Urothelium cell line (cell line): Measurements from ENCODE around the gene DLD.
"Not testable (repeated sequence)": the region's sequence is repeated elsewhere in the genome, so short reads cannot be mapped to it uniquely, and the experiment has no call there.

Source experiments
- DNase-seq: peaks from one replicate; pipeline ENCODE4 v3.0.0; 2011; ENCODE audit warnings: low spot score, mixed read lengths
- FAIRE-seq: peaks from 2 replicates; lab custom pipeline; 2011; peaks lifted over from hg19 to GRCh38; lab: Jason Lieb, UNC

The DLD gene

GRCh38 chr7:107911981-107912380 is 21.0 kb downstream of the DLD start:
- DNase-seq (no peak), FAIRE-seq (no peak)

DNA sequence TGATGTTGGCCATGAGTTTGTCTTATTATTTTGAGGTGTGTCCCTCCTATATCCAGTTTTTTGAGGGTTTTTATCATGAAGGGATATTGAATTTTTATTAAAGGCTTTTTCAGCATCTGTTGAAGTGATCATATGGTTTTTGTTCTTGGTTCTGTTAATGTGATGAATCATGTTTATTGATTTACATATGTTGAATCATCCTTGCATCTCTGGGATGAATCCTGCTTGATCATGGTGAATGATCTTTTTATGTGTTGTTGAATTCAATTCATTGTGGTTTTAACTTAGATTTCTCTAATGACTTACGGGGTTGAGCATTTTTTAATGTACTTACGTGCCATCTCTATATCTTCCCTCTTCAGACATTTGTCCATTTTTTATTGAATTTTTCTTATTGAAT is 22.9 kb downstream of the DLD start:
- FAIRE-seq = no peak
- DNase-seq = no peak

DNA sequence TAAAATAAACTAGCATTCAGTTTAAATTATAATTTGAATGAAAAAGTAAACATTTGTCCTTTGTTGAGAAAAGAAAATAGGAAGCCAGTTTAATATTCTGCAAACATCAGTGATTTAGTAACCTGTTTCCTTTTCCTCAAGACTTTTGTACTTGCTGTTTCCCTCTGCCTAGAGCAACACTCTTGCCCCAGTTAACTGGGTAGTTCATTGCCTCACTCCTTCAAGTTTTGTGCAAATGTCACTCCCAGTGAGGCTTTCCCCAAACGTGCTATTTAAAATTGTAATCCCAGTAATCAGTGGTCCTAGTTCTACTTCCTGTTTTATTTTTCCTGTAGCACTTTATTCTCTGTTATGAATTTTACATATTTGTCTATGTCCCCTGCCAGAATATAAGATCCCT is 23.8 kb downstream of the DLD start:
- DNase-seq = no peak
- FAIRE-seq = no peak

GRCh38 chr7:107915541-107915940 is 24.6 kb downstream of the DLD start:
- FAIRE-seq (no peak), DNase-seq (no peak)

- no peak for DNase-seq
- no peak for FAIRE-seq
Observed at GRCh38 chr7:107917763-107918651, 27.0 kb downstream of the DLD start.

- DNase-seq (no peak), FAIRE-seq (no peak)
Observed at GRCh38 chr7:107918948-107919347, 28.0 kb downstream of the DLD start.

DNA sequence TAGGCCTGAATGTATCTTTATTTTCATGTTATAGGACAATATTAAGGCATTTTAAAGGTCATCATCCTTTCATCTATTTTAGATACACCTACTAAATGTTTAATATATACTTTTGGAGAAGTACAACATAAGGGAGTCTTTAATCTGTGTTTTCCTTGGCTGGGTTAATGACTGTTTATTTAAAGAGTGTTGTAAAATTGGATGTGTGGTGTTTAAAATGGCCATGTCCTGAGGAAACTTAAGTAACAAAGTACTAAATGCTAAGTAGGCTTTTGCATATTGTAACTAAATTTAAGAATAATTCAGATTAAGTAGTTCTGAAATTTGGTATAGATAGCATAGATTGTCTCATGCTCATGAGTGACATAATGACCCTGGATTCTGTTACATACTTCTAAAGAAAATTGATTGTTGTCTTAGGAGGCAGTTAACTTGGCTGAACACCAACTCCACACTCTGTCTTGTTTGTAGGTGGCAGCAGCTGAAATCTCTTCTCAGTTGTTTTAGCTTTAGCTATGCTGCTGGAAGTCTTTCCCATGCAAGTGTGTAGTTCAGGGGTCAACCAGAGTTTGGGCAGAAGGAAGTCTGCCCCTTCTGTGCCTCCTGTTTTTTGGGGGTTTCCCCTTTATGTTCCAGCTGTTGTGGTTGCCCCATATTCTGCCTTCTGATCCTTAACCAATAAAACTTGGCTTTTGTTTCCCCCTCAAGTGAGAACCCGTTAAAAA is 29.2 kb downstream of the DLD start:
- DNase-seq (no peak), FAIRE-seq (no peak)

GRCh38 chr7:107921826-107922225 is 30.8 kb downstream of the DLD start:
- not testable (repeated sequence) for FAIRE-seq, DNase-seq

GRCh38 chr7:107922886-107923285 is 31.9 kb downstream of the DLD start:
- FAIRE-seq (no peak), DNase-seq (no peak)

DNA sequence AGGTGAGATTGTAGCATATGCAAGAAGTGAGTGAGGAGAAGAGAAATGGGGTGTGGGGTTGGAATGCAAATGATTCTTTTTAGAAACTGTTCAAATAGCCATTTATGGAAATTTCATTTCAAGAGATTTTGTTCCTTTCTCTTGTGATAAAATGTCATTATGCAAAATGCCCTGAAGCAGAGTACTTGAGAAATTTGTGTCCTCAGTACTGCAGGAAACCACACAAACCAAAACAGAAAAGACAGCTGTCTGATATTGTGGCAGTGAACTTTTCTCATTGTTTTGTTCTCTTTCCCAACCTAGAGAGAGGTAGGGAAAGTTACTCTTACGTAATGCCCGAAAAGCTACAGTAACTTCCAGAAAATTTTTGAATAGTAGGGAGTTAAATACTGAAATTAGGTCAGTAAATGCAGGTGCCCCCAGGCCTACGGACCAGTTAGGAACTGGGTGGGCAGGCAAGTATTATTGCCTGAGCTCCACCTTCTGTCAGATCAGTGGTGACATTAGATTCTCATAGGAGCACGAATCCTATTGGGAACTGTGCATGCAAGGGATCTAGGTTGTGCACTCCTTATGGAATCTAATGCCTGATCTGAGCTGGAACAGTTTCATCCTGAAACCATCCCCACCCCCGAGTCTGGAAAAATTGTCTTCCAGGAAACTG is 34.0 kb downstream of the DLD start:
- DNase-seq (no peak), FAIRE-seq (no peak)

DNA sequence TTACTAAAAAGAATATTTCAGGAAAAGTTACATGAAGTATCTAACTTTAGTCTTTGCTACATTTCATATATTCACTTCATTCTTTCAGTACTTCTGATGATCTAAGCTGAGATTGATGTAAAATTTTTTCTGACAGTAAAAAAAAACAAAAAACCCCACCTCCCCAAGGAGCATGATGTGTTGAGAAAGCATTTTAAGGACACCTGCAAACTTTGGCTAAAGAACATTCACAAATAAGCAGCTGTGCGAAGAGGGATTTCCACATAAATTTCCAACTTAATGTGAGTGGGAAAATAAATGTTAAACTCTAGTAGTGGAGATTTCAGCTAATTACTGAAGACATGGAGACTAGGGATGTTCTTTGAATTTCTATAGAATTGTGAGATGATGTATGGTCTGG is 35.5 kb downstream of the DLD start:
- FAIRE-seq (no peak), DNase-seq (no peak)

DNA sequence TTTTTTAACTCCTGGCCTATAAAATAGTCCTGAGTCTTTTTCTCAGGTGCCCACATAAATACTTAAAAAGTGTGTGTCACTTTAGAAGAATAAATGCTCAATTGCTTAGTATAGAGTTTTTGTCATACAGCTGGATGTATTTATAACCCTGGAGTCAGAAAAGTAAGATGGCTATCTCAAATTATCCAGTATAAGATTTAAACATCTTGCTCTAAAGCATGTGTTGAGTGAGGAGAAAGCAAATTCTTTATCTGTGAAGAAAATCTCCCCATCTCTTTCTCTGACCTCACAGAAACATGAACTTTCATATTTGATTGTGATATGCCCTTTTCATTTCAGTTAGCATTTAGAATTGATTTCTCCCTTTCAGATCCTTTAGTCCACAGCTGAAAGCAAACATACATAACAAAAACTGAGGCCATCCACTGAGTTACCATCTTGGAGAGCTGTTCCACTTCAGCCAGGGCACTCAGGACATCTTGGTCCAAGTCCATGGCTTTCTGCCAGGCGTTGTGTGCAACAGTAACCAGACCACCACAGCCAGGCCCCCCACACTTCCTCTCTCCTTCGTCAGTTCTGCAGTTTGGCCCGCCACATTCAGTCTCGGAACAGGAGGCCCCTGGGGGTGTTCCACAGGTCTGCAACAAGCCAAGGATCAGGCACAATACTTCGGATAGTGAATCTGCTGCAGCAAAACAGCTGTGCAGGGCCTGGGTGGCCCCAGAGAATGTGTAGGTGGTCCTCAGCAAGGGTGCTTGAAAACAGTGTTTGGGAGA is 40.9 kb downstream of the DLD start:
- no peak for FAIRE-seq
- DNase-seq = no peak

DNA sequence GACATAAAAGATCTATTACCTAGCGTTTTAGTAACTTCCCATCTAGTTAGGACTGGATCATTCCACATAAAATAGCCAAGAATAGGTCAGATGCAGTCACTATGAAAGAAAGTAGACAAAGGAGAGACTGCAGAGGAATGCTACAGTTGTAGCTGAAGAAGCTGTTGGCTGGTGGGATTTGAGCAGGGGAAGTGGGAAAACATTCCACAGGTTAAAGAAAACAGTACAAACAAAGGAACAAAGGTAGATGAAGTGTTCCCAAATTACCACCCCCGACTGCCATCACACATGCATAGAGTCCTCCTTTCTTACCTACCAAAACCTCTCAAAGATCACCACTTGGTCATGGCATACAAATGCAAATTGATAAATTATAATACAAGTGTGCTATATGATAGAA is 41.8 kb downstream of the DLD start:
- DNase-seq (no peak), FAIRE-seq (no peak)

GRCh38 chr7:107933386-107934013 is 42.5 kb downstream of the DLD start:
- DNase-seq (no peak), FAIRE-seq (no peak)

GRCh38 chr7:107934991-107935770 is 44.2 kb downstream of the DLD start:
- FAIRE-seq (no peak), DNase-seq (no peak)

DNA sequence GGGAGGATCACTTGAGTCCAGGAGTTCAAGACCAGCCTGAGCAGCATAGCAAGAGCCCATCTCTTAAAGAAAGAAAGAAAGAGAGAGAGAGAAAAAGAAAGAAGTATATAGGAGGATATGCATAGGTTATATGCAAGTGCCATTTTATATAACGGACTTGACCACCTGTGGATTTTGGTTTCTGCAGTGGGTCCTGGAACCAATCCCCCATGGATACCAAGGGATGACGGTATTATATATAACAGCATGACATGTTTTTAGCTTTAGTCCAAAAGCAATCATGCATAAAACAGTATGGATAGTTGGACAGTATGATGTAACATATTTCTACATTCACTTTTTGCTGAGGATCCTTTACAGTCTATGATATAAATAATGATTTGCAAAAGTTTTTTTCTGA is 45.3 kb downstream of the DLD start:
- DNase-seq (no peak), FAIRE-seq (no peak)

DNA sequence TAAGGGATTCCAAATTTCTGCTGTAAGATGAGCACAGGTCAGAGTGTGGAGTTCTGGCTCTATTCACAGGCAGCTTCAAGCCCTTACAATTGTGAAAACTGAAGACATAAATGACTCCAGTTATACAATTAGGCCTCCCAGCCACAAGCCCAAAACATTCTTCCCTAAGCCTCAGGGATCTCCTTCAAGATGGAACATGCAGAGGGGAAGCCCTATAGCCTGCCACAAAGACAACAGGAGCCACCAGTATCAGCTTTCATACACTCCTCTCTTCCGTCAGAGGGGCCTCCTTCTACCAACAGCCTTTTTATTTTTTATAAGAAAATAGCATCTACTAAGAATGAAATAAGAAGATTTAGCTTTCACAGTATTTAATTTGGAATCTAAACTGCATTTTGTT is 46.5 kb downstream of the DLD start:
- no peak for DNase-seq
- FAIRE-seq = no peak

DNA sequence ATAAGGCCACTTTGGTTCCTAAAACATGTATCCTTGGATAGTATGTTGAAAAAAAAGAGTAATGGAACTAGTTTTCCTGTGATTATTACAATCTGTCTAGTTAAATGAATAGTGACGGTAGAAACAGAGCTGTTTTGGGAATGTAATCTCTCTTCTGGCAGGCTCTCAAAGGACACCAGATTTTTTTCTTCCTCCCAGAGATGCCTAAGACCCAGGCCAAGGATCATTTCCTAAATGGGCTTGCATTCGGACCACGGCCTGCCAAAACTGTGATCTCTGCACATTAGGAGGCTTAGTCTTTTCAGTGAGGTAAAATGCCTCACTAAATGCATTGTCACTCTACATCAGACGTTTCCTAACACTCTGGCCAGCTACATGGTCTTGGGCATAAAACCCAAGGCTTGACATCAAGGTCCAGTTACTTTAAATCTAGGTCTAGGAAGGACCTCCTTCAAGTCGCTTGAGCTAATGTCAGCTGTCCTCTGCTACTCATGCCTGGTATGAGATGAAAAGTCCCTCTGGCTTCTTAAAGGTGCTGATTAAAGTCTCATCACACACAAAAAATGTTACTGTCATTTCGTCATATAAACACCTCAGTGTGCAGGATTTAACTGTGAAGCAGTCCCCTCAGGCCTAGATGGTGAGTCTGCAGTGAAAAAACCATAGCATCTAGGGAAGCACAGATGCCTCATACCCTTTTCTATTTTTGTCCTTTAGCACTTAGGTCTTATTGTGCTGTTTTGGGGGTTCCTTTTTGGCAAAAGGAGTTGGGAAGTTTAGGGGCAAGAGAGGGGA is 47.7 kb downstream of the DLD start:
- FAIRE-seq (no peak), DNase-seq (no peak)
